Lung (tissue), 12 donors: Measurements from ENCODE around the gene DMRT1. TPM values are rescaled to one million over a fixed set of nuclear protein-coding genes. Genes with fewer than 3 reads are reported as not detected.

Source experiments
- ATAC-seq: fragments of 200-7000 bp; cut with Tn5 transposase; one replicate; pipeline ENCODE4 v1.9.1; 2020; ENCODE audit warnings: moderate number of reproducible peaks; ENCODE audit not compliant: insufficient read depth, low FRiP score
- DNase-seq, 3 donors: peaks; one replicate each; pipeline ENCODE4 v3.0.0-alpha.2; 2013 to 2017
- H3K27ac ChIP-seq, 2 donors: one replicate each; pipeline ENCODE4 v1.5.1; 2013; ENCODE audit warnings: mild to moderate bottlenecking in 2 of 2, moderate library complexity in 2 of 2, control low read depth in 1 of 2, inconsistent platforms in 1 of 2, low read depth in 1 of 2, low read length in 1 of 2
- H3K27me3 ChIP-seq, 3 donors: one replicate each; pipeline ENCODE4 v1.5.1; 2013; ENCODE audit warnings: low read length in 2 of 3; ENCODE audit not compliant: control insufficient read depth in 3 of 3, insufficient read depth in 3 of 3
- H3K36me3 ChIP-seq, 4 donors: one replicate each; pipeline ENCODE4 v1.5.1; 2013; ENCODE audit warnings: low read length in 4 of 4, mild to moderate bottlenecking in 1 of 4, moderate library complexity in 1 of 4; ENCODE audit not compliant: control insufficient read depth in 4 of 4, insufficient read depth in 4 of 4
- H3K4me1 ChIP-seq, 5 donors: one replicate each; pipeline ENCODE4 v1.5.1; 2013; ENCODE audit warnings: low read length in 5 of 5, mild to moderate bottlenecking in 2 of 5, moderate library complexity in 1 of 5; ENCODE audit not compliant: control insufficient read depth in 5 of 5, insufficient read depth in 5 of 5
- H3K4me3 ChIP-seq: one replicate; pipeline ENCODE4 v1.5.1; 2013; ENCODE audit warnings: mild to moderate bottlenecking, control low read depth, moderate library complexity
- H3K9ac ChIP-seq, 2 donors: one replicate each; pipeline ENCODE4 v1.5.1; 2013; ENCODE audit warnings: low read length in 2 of 2, control low read depth in 1 of 2; ENCODE audit not compliant: insufficient read depth in 1 of 2
- H3K9me3 ChIP-seq, 4 donors: one replicate each; pipeline ENCODE4 v1.5.1; 2013; ENCODE audit warnings: low read length in 3 of 4, mild to moderate bottlenecking in 1 of 4, moderate library complexity in 1 of 4; ENCODE audit not compliant: control insufficient read depth in 4 of 4, insufficient read depth in 3 of 4
- CTCF ChIP-seq: IDR thresholded peaks from 2 replicates; pipeline ENCODE4 v1.5.1; 2012; ENCODE audit warnings: mild to moderate bottlenecking; ENCODE audit errors: control extremely low read depth, extremely low read depth
- WGBS, 2 donors: extraction: QIAGEN DNeasy Blood & Tissue Kit; methylation state at CpG; one replicate each; pipeline ENCODE4 v1.1.7; 2013; 5-methylcytosine and 5-hydroxymethylcytosine counted together
- polyA plus RNA-seq, 2 donors: library from polyadenylated mRNA; stranded (reverse); fragments of 200-250 nt; gene quantifications; one replicate each; pipeline ENCODE4 v1.2.1, GENCODE V29; 2013
- total RNA-seq, 2 donors: library from RNA; depleted of rRNA in 1 of 2; stranded (reverse); fragments of >200 nt in 1 of 2; gene quantifications; one replicate each; pipeline ENCODE4 v1.2.1, GENCODE V29; 2014 to 2021
- donor health status: control.
- donor health status: control.
- donor health status: Bipolar disorder and iron deficiency.
- donor health status: healthy.
- donor health status: DM: yes; HTN: yes; CAD: no.

Gene DMRT1
- total and polyA plus RNA-seq, 4 donors, result not detected

- Histone ChIP-seq H3K27ac (no peak overlapping the region), H3K9me3 (no peaks in the 10 kb centered on the region), H3K4me1 (peaks cover 0 to 2% (median 0%) of the 10 kb centered on the region in 5 donors), H3K27me3 (peaks cover 0 to 12% (median 11%) of the 10 kb centered on the region in 3 donors), H3K4me3 (no peak overlapping the region), H3K9ac (no peak overlapping the region), H3K36me3 (no peaks in the 10 kb centered on the region)
- DNase-seq (no peak), ATAC-seq (no peak)
- TF ChIP-seq CTCF, result no peak
- 89 to 92% methylated on average over 3 of the region's 3 CpGs for WGBS, 2 donors
Observed at GRCh38 chr9:1008216-1008615, 166.7 kb downstream of the DMRT1 start.

GRCh38 chr9:1009101-1009707 is 167.7 kb downstream of the DMRT1 start:
- WGBS, 2 donors, result 9 to 10% methylated on average over 14 of the region's 14 CpGs

GRCh38 chr9:1013021-1013420 is 171.5 kb downstream of the DMRT1 start:
- no peak for DNase-seq
- no peak for ATAC-seq
- H3K27ac ChIP-seq, result no peak overlapping the region
- peaks cover 0 to 2% (median 0%) of the 10 kb centered on the region in 5 donors for H3K4me1 ChIP-seq
- WGBS, 2 donors, result 72% methylated on average over 5 of the region's 5 CpGs
- H3K9ac ChIP-seq, result no peak overlapping the region
- H3K27me3 ChIP-seq, result peaks cover 0 to 21% (median 10%) of the 10 kb centered on the region in 3 donors
- no peaks in the 10 kb centered on the region for H3K9me3 ChIP-seq
- H3K4me3 ChIP-seq, result no peak overlapping the region
- TF ChIP-seq CTCF, result no peak
- H3K36me3 ChIP-seq, result no peaks in the 10 kb centered on the region

More at GRCh38 chr9:1009101-1009707, 167.7 kb downstream of the DMRT1 start:
- no peak overlapping the region for H3K9ac ChIP-seq
- H3K4me3 ChIP-seq, result no peak overlapping the region
- peaks cover 0 to 15% (median 12%) of the 10 kb centered on the region in 3 donors for H3K27me3 ChIP-seq
- peak; percentile 83 for TF ChIP-seq CTCF
- no peaks in the 10 kb centered on the region for H3K9me3 ChIP-seq
- peak; percentile 92 for ATAC-seq
- peaks cover 0 to 2% (median 0%) of the 10 kb centered on the region in 5 donors for H3K4me1 ChIP-seq
- H3K27ac ChIP-seq, result no peak overlapping the region
- H3K36me3 ChIP-seq, result no peaks in the 10 kb centered on the region
- DNase-seq, result peak; percentile 86 to 87 (median 86)

GRCh38 chr9:1014225-1014624 is 172.7 kb downstream of the DMRT1 start:
- Histone ChIP-seq H3K4me3 (no peak overlapping the region), H3K9ac (no peak overlapping the region), H3K27ac (no peak overlapping the region), H3K36me3 (no peaks in the 10 kb centered on the region), H3K9me3 (no peaks in the 10 kb centered on the region), H3K27me3 (peaks cover 0 to 17% (median 3%) of the 10 kb centered on the region in 3 donors), H3K4me1 (peaks cover 0 to 2% (median 0%) of the 10 kb centered on the region in 5 donors)
- TF ChIP-seq CTCF, result no peak
- ATAC-seq (no peak), DNase-seq (no peak)
- WGBS, 2 donors, result 80 to 89% methylated on average over 4 of the region's 4 CpGs
